ENCODE data around the gene CDK14. TPM values are rescaled to one million over a fixed set of nuclear protein-coding genes. Genes with fewer than 3 reads are reported as not detected.

The CDK14 gene
- total and polyA plus RNA-seq, 8 donors: 0.58 to 43.9 (median 12.2) TPM

DNA sequence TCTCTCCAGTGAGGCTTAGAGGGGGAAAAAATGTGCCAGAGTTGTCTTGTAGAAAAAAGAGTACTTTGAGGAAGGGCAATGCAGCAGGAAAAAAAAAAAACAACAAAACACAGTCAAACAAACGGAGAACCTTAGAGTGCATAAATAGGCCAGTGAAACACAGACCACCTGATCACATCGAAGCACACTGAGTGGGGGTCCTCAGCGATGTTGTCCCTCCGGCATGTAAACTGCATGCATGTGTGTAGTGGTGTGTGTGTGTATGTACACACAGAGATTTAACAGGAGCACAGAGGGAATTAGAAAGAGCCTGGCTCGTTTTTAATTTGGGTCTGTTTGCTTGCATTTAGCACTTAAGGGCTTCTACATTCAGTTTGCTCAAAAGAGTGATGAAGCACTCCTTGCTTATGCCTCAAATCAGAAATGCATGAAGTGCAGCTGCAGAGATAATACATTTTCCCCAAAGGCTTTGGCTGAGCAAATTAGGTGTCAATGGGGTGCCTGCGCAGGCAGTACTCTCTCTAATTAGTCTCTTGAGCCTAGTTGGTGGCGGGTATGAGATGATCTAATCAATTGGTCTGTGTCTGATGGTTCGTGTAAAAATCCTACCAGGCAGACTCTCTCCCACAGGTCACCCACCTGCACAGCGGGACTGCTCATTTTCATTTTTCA, 605.5 kb downstream of the CDK14 start:
- intact Hi-C loops (cut with DNase I; ENCODE audit: low total_unique reads): no loop called here
- 81 to 84% (median 82%) methylated on average over 9 of the region's 9 CpGs for WGBS, 5 donors
- no peak for DNase-seq
- Histone ChIP-seq H3K4me3 (no peak overlapping the region), H3K27me3 (no peaks in the 10 kb centered on the region), H3K4me1 (no peaks in the 10 kb centered on the region), H3K9me3 (no peaks in the 10 kb centered on the region), H3K36me3 (no peaks in the 10 kb centered on the region), H3K27ac (no peak overlapping the region)
- TF ChIP-seq, protein P1, sequence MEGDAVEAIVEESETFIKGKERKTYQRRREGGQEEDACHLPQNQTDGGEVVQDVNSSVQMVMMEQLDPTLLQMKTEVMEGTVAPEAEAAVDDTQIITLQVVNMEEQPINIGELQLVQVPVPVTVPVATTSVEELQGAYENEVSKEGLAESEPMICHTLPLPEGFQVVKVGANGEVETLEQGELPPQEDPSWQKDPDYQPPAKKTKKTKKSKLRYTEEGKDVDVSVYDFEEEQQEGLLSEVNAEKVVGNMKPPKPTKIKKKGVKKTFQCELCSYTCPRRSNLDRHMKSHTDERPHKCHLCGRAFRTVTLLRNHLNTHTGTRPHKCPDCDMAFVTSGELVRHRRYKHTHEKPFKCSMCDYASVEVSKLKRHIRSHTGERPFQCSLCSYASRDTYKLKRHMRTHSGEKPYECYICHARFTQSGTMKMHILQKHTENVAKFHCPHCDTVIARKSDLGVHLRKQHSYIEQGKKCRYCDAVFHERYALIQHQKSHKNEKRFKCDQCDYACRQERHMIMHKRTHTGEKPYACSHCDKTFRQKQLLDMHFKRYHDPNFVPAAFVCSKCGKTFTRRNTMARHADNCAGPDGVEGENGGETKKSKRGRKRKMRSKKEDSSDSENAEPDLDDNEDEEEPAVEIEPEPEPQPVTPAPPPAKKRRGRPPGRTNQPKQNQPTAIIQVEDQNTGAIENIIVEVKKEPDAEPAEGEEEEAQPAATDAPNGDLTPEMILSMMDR (IDR thresholded peaks at IDR 0.05): no peak
- TF ChIP-seq EP300 (IDR thresholded peaks at IDR 0.05) (no peak), POLR2A (IDR thresholded peaks at IDR 0.05) (no peak), POLR2AphosphoS5 (IDR thresholded peaks at IDR 0.05) (no peak)

DNA sequence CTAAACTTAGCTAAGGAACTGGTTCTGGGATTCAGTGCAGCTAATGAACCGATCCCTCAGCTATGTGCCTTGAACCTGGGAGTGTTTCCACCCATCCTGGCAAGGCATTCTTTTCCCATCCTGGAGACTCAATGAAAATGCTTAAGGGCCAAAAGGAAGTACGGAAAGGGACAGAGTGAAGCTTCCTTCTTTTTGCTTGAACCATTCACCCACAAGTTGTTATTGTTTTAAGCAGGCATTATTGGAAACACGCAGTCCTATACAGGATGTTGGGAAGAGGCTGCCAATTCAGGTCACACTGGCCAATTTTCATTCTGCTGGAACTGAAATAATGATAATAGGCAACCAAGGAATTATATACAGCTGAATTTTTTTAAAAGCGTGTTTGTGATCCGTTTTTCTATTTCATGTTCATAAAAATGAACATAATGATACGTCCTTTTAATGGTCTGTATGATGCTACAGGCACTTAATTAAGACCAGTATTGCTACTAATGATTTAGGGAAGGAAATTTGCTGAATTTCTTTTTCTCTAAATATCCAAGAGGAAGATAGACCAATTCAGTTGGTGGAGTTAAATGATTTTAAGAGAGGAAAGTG, 610.3 kb downstream of the CDK14 start:
- no peak overlapping the region for H3K27ac ChIP-seq
- WGBS, 5 donors: 80 to 90% (median 86%) methylated on average over 6 of the region's 6 CpGs

DNA sequence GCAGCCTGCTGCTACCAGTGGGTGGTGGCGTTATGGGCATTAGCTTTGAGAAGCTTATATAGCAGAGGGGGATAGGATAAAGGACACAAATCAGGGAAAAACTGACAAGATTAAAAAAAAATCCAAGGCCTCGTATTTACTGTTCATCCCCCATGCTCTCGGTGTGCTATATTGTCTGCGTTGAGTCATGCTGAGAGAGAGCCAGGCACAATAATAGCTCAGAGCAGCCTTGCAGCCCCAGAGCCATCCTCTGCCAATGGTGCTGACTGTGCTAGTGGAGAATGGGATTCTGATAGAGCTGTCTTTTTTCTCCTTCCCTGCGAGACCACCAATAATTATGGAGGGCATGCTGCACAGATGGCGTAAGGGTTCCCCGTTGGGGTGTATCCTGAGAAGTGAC, 616.5 kb downstream of the CDK14 start:
- no peaks in the 10 kb centered on the region for H3K9me3 ChIP-seq
- 88 to 92% (median 89%) methylated on average over 7 of the region's 7 CpGs for WGBS, 5 donors
- H3K36me3 ChIP-seq: peaks cover 0 to 10% (median 4%) of the 10 kb centered on the region in 4 donors
- TF ChIP-seq, protein P1 (IDR thresholded peaks at IDR 0.05): no peak
- TF ChIP-seq POLR2AphosphoS5 (IDR thresholded peaks at IDR 0.05) (no peak), EP300 (IDR thresholded peaks at IDR 0.05) (no peak), POLR2A (IDR thresholded peaks at IDR 0.05) (no peak)
- no peak overlapping the region for H3K27ac ChIP-seq
- no peak overlapping the region for H3K4me3 ChIP-seq
- no peaks in the 10 kb centered on the region for H3K27me3 ChIP-seq
- no peaks in the 10 kb centered on the region for H3K4me1 ChIP-seq
- DNase-seq: no peak
- intact Hi-C loops (cut with DNase I; ENCODE audit: low total_unique reads): no loop called here

More for the DNA sequence above, 610.3 kb downstream of the CDK14 start:
- intact Hi-C loops (cut with DNase I; ENCODE audit: low total_unique reads): no loop called here
- Histone ChIP-seq H3K9me3 (no peaks in the 10 kb centered on the region), H3K4me1 (no peaks in the 10 kb centered on the region), H3K4me3 (no peak overlapping the region), H3K27me3 (no peaks in the 10 kb centered on the region), H3K36me3 (peaks cover 0 to 15% (median 6%) of the 10 kb centered on the region in 4 donors)
- no peak for DNase-seq
- TF ChIP-seq, protein P1 (IDR thresholded peaks at IDR 0.05): no peak
- TF ChIP-seq EP300 (IDR thresholded peaks at IDR 0.05): no peak
- no peak for TF ChIP-seq POLR2A (IDR thresholded peaks at IDR 0.05)
- no peak for TF ChIP-seq POLR2AphosphoS5 (IDR thresholded peaks at IDR 0.05)

DNA sequence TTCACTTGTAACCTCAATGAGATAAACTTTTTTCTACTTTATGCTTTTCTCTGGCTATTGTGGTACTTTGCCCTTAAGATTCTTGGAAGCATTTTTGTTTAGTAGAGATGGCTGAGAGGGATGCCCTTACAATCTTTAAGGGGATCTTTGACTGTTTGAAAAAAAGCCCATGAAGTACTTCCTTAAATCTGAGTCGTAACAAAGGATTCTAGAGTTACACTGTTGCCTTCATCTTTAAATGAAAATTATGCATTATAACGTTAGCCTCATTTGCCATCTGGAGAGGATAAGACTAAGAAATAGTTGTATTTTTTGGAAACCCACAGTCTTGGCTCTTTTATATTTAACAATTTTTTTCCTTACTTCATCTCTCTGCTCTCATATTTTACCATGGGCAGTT, 630.3 kb downstream of the CDK14 start:
- H3K9me3 ChIP-seq: peaks cover 0 to 3% (median 0%) of the 10 kb centered on the region in 4 donors
- no peak overlapping the region for H3K27ac ChIP-seq
- no peaks in the 10 kb centered on the region for H3K4me1 ChIP-seq
- intact Hi-C loops (cut with DNase I; ENCODE audit: low total_unique reads): no loop called here
- H3K27me3 ChIP-seq: no peaks in the 10 kb centered on the region
- no peaks in the 10 kb centered on the region for H3K36me3 ChIP-seq
- no peak overlapping the region for H3K4me3 ChIP-seq
- TF ChIP-seq EP300 (IDR thresholded peaks at IDR 0.05): no peak
- TF ChIP-seq, protein P1 (IDR thresholded peaks at IDR 0.05): no peak
- TF ChIP-seq POLR2AphosphoS5 (IDR thresholded peaks at IDR 0.05): no peak
- no peak for TF ChIP-seq POLR2A (IDR thresholded peaks at IDR 0.05)
- no peak for DNase-seq
- WGBS, 5 donors: 71 to 82% (median 77%) methylated on average over 2 of the region's 2 CpGs

All from stomach (tissue), 9 donors.